Body of pancreas (tissue), 4 donors: Measurements from ENCODE around the gene HSP90AB1.

Source experiments
- POLR2A ChIP-seq, 3 donors: fragments of 450-650 bp; IDR thresholded peaks; one replicate each; pipeline ENCODE4 v1.6.1; 2016; ENCODE audit warnings: antibody characterized with exemption in 3 of 3, mild to moderate bottlenecking in 2 of 3
- TF ChIP-seq, protein P1 (sequence below), 7 experiments: fragments of 450-650 bp in 4 of 7; fragments of 200-600 bp in 3 of 7; sonication (generic) in 3 of 7; IDR thresholded peaks; one replicate each; pipeline ENCODE4 v1.5.1; 2016 to 2019; ENCODE audit warnings: antibody characterized with exemption in 7 of 7

DNA sequence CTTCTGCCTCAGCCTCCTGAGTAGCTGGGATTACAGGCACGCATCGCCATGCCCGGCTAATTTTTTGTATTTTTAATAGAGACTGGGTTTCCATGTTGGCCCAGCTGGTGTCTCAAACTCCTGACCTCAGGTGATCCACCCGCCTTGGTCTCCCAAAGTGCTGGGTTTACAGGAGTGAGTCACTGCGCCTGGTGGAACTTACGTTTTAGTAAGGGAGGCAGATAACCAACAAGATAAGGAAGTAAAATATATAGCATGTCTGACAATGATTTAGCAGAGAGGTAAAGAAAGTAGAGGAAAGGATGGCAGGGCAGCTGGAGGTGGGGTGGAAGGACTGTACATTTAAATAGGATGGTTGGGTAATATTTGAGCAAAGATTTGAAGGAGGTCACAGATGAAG, 42.9 kb upstream of the HSP90AB1 start:
- TF ChIP-seq, protein P1, sequence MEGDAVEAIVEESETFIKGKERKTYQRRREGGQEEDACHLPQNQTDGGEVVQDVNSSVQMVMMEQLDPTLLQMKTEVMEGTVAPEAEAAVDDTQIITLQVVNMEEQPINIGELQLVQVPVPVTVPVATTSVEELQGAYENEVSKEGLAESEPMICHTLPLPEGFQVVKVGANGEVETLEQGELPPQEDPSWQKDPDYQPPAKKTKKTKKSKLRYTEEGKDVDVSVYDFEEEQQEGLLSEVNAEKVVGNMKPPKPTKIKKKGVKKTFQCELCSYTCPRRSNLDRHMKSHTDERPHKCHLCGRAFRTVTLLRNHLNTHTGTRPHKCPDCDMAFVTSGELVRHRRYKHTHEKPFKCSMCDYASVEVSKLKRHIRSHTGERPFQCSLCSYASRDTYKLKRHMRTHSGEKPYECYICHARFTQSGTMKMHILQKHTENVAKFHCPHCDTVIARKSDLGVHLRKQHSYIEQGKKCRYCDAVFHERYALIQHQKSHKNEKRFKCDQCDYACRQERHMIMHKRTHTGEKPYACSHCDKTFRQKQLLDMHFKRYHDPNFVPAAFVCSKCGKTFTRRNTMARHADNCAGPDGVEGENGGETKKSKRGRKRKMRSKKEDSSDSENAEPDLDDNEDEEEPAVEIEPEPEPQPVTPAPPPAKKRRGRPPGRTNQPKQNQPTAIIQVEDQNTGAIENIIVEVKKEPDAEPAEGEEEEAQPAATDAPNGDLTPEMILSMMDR (IDR thresholded peaks at IDR 0.05) = no peak
- no peak for TF ChIP-seq POLR2A (IDR thresholded peaks at IDR 0.05)
